HG02973 (cell line): ENCODE measurements around the gene CCDC187.
"Not testable (repeated sequence)": the region's sequence is repeated elsewhere in the genome, so short reads cannot be mapped to it uniquely, and the experiment has no call there.

ENCODE experiments used
- ATAC-seq: cut with Tn5 transposase; IDR thresholded peaks from one replicate; pipeline ENCODE4 v1.9.1; 2021; ENCODE audit warnings: moderate library complexity; ENCODE audit not compliant: unreplicated experiment

The CCDC187 gene

DNA sequence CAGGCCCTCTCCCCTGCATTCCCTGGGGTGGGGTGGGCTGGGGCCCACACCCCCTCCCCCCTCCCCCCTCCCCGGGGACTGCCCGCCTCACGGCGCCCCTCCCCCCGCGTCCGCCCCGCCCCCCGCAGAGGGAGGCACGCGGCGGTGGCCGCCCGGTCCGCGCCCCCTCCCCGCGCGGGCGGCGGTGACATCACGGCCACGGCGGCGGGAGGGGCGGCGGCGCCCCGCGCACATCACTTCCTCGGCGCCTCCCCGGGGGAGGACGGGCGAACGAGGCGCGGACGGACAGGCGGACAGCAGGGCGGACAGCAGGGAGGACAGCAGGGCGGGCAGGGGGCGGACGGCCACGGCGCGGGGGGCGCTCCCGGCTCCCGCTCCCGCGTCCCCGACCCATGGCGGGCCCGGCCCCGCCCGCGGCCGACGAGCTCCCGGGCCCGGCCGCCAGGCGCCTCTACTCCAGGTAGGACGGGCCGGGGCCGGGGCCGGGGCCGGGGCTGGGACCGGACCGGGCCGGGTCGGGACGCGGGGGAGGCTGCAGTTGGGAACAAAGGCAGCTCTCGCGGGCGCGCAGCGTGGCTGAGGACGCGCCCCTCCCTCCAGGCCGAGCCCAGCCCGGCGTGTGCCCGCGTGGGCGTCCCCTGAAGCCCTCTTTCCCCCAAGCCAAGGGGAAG lies 23.5 kb upstream of the CCDC187 start, which contains the start of gene GPSM1:
GPSM1 (plus strand) TSS at position 236 of the 671 bp plus-strand sequence; CDS start at position 393, 157 bp downstream.
- no peak for ATAC-seq

DNA sequence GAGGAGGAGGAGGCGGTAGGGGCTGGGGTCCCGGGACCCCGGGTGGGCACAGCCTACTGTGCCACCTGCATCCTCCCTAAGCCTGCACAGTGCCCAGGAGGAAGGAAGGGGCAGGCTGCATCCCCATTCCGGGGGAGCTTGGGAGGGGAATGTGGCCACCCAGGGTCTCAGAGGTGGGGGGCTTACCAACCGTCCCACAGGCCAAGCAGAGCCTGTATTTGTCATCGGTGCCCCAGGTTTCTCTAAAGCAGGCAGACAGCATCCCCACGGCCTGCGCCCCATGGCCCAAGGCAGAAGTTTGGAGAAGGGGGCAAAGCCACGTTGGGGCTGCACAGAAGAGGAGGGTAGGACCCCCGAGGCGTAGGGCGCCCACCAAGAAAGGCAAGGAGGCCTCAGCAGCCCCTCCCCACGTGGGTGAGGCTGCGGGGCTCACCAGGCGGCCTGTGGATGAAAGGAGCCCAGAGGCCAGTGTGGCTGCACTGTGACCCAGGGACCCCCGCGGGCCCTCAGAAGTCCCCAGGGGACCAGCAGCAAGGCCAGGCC lies 22.9 kb upstream of the CCDC187 start:
- no peak for ATAC-seq

- ATAC-seq, result no peak
Observed at GRCh38 chr9:136326061-136326760, 22.3 kb upstream of the CCDC187 start.

DNA sequence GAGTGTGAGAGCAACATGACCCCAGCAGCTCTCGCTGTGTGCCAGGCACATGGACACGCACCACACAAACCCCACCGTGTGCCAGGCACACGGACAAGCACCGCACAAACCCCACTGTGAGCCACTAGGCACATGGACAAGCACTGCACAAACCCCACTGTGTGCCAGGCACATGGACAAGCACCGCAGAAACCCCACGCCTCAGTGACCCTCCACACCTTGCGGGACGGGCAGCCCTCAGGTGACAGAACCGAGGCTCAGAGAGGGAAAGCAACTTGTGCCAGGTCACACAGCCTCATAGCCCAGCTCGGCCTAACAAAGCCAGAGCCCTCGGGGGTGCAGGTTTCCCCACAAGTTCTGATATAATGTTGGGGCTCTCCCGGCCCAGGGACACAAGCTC lies 21.5 kb upstream of the CCDC187 start:
- ATAC-seq, result no peak

DNA sequence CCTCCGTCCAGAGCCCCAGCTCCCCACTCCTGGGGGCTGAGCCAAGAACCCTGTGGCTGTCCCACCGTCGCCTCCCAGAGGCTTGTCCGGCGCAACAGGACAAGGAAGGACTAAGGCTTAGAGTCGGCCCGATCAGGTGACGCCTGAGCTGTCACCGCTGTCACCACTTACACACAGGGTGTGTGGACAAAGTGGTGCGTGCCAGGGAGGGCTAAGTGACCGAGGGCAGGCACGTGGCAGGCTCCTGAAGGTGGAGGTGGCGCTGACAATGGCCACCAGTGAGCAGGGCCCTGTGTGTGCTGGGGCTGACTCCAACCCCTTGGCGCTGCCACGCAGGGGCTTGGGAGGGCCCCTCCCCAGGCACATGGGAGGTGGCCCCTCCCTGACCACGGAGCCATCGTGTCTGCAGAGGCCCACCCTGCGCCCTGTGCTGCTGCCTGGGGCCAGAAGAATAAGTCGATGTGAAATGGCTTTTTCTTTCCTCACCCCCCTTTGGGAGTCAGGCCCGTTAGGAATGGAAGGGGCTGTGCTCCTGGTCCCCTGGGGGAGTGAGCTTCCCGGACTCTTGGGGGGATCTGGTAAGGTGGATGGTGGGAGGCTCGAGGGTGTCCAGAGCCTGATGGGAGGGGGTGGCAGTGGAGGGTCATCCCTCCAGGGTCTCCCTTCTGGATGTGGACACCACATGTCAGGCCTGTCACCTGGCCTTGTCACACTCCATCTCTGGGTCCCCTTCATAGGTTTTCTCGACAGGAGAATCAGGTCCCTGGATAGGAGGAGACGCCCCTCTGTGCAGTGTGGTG lies 20.8 kb upstream of the CCDC187 start:
- no peak for ATAC-seq

GRCh38 chr9:136323371-136323789 lies 19.5 kb upstream of the CCDC187 start:
- no peak for ATAC-seq

DNA sequence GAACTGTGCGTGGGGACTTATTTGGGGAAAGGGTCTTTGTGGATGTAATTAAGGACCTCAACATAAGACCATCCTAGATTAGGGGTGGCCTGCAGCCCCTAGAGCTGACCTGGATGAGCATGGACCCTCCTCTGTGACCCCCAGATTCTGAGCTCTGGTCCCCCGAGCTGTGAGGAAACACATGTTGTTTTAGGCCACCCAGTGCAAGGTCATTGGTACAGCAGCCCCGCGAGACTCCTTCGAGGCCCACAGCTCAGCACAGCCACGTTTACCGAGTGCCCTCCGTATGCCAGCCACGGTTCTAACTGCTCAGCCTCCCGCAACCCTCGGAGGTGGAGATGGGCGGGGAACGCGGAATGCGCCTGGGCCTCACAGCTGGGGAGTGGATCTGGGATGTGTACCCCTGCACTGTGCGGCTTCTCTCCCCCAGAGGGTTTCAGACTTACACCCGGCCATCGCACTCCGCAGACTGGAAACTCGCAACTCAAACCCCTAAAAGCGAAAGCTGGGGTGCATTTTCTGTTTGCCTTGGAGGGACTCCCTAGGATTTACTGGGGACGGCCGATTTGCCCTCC lies 18.9 kb upstream of the CCDC187 start:
- no peak for ATAC-seq

- ATAC-seq, result no peak
Observed at GRCh38 chr9:136321561-136321960, 17.7 kb upstream of the CCDC187 start.

DNA sequence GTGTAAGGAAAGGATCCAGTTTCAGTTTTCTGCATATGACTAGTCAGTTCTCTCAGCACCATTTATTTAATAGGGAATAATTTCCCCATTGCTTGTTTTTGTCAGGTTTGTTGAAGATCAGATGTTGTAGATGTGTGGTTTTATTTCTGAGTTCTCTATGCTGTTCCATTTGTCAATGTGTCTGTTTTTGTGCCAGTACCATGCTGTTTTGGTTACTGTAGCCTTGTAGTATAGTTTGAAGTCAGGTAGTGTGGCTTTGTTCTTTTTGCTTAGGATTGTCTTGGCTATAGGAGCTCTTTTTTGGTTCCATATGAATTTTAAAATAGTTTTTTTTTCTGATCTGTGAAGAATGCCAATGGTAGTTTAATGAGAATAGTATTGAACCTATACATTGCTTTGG lies 17.1 kb upstream of the CCDC187 start:
- not testable (repeated sequence) for ATAC-seq

DNA sequence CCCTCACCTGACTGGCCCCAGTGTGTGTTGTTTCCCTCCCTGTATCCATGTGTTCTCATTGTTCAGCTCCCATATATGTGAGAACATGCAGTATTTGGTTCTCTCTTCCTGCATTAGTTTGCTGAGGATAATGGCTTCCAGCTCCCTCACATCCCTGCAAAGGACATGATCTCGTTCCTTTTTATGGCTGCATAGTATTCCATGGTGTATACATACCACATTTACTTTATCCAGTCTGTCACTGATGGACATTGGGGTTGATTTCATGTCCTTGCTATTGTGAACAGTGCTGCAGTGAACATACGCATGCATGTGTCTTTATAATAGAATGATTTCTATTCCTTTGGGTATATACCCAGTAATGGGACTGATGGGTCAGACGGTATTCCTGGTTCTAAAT lies 16.1 kb upstream of the CCDC187 start:
- not testable (repeated sequence) for ATAC-seq

GRCh38 chr9:136319244-136319643 lies 15.3 kb upstream of the CCDC187 start:
- not testable (repeated sequence) for ATAC-seq

DNA sequence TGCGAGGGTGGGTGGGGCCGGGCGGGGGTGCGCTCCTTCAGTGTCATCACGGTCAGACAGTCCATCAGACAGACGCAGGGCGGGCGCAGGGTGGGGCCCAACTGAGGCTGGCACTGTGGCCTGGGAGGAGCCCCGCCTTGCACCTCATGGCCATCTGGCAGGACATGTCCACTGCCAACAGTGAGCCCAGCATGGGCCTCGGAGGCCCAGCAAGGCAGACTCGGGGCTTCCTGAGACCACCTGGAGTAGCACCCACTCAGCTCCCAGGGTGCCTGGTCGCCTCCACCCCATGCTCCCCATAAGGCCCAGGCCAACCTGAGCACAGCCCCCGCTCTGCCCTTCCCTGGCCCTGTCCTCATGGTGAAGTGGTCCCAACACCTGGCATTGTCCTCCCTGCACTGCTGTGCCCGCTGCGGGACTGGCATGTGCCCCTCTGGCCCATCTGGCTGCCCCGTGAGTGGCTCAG lies 14.9 kb upstream of the CCDC187 start:
- no peak for ATAC-seq

DNA sequence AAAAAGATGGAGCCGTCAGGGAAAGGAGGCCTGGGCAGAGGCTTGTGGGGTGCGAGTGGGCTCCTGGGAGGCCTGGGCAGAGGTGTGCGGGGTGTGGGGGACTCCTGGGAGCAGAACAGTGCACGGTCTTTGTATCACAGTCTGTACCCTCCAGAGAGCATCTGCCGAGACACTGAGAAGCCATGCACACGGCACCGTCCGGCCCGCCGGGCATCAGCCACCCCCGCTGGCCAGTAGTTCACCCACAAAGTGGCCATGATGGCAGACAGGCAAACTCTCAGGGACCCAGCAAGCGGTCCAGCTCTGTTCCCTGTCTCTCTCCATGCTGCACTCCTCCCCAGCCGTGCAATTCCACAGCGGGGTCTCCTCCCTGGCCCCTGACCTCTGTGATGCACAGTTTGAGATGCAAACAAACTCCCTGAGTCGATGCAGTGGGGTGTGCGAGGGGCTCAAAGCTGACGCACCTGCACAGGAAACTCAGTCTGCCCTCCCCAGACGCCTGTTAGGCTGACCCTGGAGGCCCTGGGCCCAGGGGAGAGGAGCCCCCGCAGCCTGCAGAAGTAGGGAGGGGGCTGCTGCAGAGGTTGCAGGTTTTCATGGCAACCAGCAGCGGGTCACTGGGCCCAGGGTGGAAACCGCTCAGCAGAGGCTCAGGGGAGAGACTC lies 14.3 kb upstream of the CCDC187 start:
- ATAC-seq, result no peak

- ATAC-seq, result no peak
Observed at GRCh38 chr9:136317695-136318094, 13.8 kb upstream of the CCDC187 start.

DNA sequence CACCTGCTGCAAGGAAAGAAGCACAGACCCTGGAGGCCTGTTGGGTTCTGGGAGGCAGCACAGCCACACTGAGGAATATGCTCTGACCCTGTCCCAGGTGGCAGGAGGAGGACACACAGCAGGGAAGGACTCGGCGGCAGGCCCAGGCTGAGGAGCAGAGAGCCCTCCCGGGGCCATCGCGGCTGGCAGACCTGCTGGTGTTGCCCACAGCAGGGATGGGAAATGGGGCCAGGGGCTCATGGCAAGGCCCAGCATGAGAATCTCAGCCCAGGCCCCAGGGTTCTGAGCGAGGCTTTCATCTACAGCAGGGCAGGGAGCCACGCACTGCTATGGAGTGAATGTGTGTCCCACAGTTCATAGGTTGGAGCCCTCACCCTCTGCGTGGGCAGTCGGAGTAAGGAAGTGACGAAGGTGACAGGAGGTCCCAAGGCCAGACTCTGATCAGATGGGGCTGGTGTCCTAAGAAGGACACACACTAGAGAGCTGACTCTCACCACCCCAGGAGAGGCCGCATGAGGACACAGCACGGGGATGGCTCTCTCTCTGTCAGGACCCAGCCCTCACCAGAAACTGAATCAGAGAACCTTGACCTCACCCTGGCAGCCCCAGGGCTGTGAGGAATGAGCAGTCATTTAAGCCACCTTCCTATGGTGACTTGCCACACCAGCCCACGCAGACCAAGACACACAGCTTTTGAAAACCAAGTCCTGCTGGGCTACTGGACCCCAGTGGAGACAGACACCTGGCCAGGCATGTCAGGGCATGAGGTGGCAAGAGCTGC lies 13.2 kb upstream of the CCDC187 start:
- no peak for ATAC-seq

- ATAC-seq, result no peak
Observed at GRCh38 chr9:136316271-136316751, 12.4 kb upstream of the CCDC187 start.

GRCh38 chr9:136314944-136315343 lies 11.1 kb upstream of the CCDC187 start:
- no peak for ATAC-seq

- no peak for ATAC-seq
Observed at GRCh38 chr9:136314056-136314416, 10.1 kb upstream of the CCDC187 start.
